GM12892 (cell line): ENCODE results near the gene KIAA1671.

Source experiments
- POLR2A ChIP-seq: IDR thresholded peaks from 2 replicates; pipeline ENCODE4 v1.6.1; 2011; ENCODE audit warnings: low read depth, low read length, control low read depth
- POLR2AphosphoS5 ChIP-seq: IDR thresholded peaks from 2 replicates; pipeline ENCODE4 v1.6.1; 2011; ENCODE audit warnings: low read depth, low read length, control low read depth

DNA sequence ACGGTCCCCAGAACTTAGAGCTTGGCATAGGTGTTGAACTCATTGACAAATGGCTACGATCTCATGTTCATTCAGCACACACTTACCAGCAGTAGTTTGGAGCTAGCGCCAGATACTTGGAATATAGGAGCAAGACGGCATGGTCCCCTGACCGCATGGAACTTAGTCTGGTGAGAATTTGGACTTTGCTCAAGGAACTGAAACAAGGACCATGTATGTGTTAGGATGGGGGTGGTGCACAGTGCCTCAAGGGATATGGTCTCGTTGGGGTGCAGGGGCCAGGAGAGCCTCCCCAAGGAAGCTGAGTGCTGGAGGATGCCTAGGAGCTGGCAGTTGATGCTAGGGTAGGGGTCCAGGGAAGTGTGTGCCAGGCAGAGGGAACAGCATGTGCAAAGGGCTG lies 119.2 kb downstream of the KIAA1671 start:
- no peak for TF ChIP-seq POLR2A
- TF ChIP-seq POLR2AphosphoS5 = no peak
